GM19239 (cell line): ENCODE measurements around the gene CRACDL.

Source experiments
- DNase-seq: peaks from one replicate; pipeline ENCODE4 v3.0.0; 2011; ENCODE audit warnings: low spot score; ENCODE audit not compliant: insufficient read length
- FAIRE-seq: peaks from 2 replicates; lab custom pipeline; 2011; peaks lifted over from hg19 to GRCh38; lab: Jason Lieb, UNC

CRACDL gene

GRCh38 chr2:98809116-98809515 is 126.9 kb downstream of the CRACDL start:
- FAIRE-seq (no peak), DNase-seq (no peak)

GRCh38 chr2:98808546-98808945 is 127.5 kb downstream of the CRACDL start:
- DNase-seq (no peak), FAIRE-seq (no peak)

- FAIRE-seq (no peak), DNase-seq (no peak)
Measured at GRCh38 chr2:98807929-98808328, 128.1 kb downstream of the CRACDL start.

GRCh38 chr2:98807221-98807620 is 128.8 kb downstream of the CRACDL start:
- no peak for DNase-seq
- no peak for FAIRE-seq

GRCh38 chr2:98806236-98806697 is 129.8 kb downstream of the CRACDL start:
- DNase-seq = no peak

GRCh38 chr2:98805412-98806171 is 130.4 kb downstream of the CRACDL start:
- FAIRE-seq = no peak

More at GRCh38 chr2:98806236-98806697, 129.8 kb downstream of the CRACDL start:
- no peak for FAIRE-seq

GRCh38 chr2:98804736-98805135 is 131.3 kb downstream of the CRACDL start:
- FAIRE-seq (no peak), DNase-seq (no peak)

More at GRCh38 chr2:98805412-98806171, 130.4 kb downstream of the CRACDL start:
- DNase-seq = no peak

- DNase-seq (no peak), FAIRE-seq (no peak)
Measured at GRCh38 chr2:98804265-98804650, 131.8 kb downstream of the CRACDL start.

GRCh38 chr2:98803405-98804264 is 132.4 kb downstream of the CRACDL start:
- DNase-seq (no peak), FAIRE-seq (no peak)

- FAIRE-seq = no peak
Measured at GRCh38 chr2:98802344-98802743, 133.7 kb downstream of the CRACDL start.

GRCh38 chr2:98801921-98802321 is 134.1 kb downstream of the CRACDL start:
- DNase-seq = no peak

More at GRCh38 chr2:98802344-98802743, 133.7 kb downstream of the CRACDL start:
- DNase-seq = no peak

GRCh38 chr2:98801286-98801685 is 134.7 kb downstream of the CRACDL start:
- no peak for DNase-seq

More at GRCh38 chr2:98801921-98802321, 134.1 kb downstream of the CRACDL start:
- no peak for FAIRE-seq

GRCh38 chr2:98800330-98801064 is 135.5 kb downstream of the CRACDL start:
- FAIRE-seq = no peak
- no peak for DNase-seq

More at GRCh38 chr2:98801286-98801685, 134.7 kb downstream of the CRACDL start:
- FAIRE-seq = no peak

GRCh38 chr2:98799375-98800329 is 136.4 kb downstream of the CRACDL start:
- FAIRE-seq = no peak
- no peak for DNase-seq

- no peak for DNase-seq
- no peak for FAIRE-seq
Measured at GRCh38 chr2:98796775-98797544, 139.1 kb downstream of the CRACDL start.

- DNase-seq = no peak
- FAIRE-seq = no peak
Measured at GRCh38 chr2:98795891-98796676, 139.9 kb downstream of the CRACDL start.

- FAIRE-seq (no peak), DNase-seq (no peak)
Measured at GRCh38 chr2:98793897-98794830, 141.9 kb downstream of the CRACDL start.
